Measurements from ENCODE around the gene NEBL. TPM values are rescaled to one million over a fixed set of nuclear protein-coding genes. Genes with fewer than 3 reads are reported as not detected.
"Not testable (repeated sequence)": the region's sequence is repeated elsewhere in the genome, so short reads cannot be mapped to it uniquely, and the experiment has no call there.

Gene NEBL
- 2.1 TPM for polyA plus RNA-seq (2012; ENCODE audit: insufficient read depth, insufficient read length)

GRCh38 chr10:20897146-20897825 lies at the start of gene NEBL:
Gene NEBL, minus strand, starts transcription at chr10:20897311. Its CDS starts 106 bp downstream, at chr10:20897205.
- H3K4me3 ChIP-seq (ENCODE audit: low read length), result no peak within 1 kb of the TSS
- no peak for DNase-seq (ENCODE audit: low read depth, low spot score)

- DNase-seq (ENCODE audit: low read depth, low spot score), result no peak
- no peak overlapping the region for H3K4me3 ChIP-seq (ENCODE audit: low read length)
These were observed 48.6 kb upstream of the NEBL start for GRCh38 chr10:20945546-20946332.

- no peak overlapping the region for H3K4me3 ChIP-seq (ENCODE audit: low read length)
- no peak for DNase-seq (ENCODE audit: low read depth, low spot score)
These were observed 47.8 kb upstream of the NEBL start for GRCh38 chr10:20944789-20945502.

GRCh38 chr10:20939414-20939813 lies 42.3 kb upstream of the NEBL start:
- not testable (repeated sequence) for DNase-seq (ENCODE audit: low read depth, low spot score); H3K4me3 ChIP-seq (ENCODE audit: low read length)

GRCh38 chr10:20936396-20936795 lies 39.3 kb upstream of the NEBL start:
- no peak overlapping the region for H3K4me3 ChIP-seq (ENCODE audit: low read length)
- DNase-seq (ENCODE audit: low read depth, low spot score), result no peak

- H3K4me3 ChIP-seq (ENCODE audit: low read length), result no peak overlapping the region
- DNase-seq (ENCODE audit: low read depth, low spot score), result no peak
These were observed 38.8 kb upstream of the NEBL start for GRCh38 chr10:20935931-20936330.

- no peak overlapping the region for H3K4me3 ChIP-seq (ENCODE audit: low read length)
- DNase-seq (ENCODE audit: low read depth, low spot score), result no peak
These were observed 38.2 kb upstream of the NEBL start for GRCh38 chr10:20935301-20935700.

- H3K4me3 ChIP-seq (ENCODE audit: low read length), result no peak overlapping the region
- no peak for DNase-seq (ENCODE audit: low read depth, low spot score)
These were observed 36.6 kb upstream of the NEBL start for GRCh38 chr10:20933705-20934104.

- no peak overlapping the region for H3K4me3 ChIP-seq (ENCODE audit: low read length)
- DNase-seq (ENCODE audit: low read depth, low spot score), result no peak
These were observed 35.6 kb upstream of the NEBL start for GRCh38 chr10:20932606-20933126.

GRCh38 chr10:20931156-20931795 lies 34.2 kb upstream of the NEBL start:
- H3K4me3 ChIP-seq (ENCODE audit: low read length), result no peak overlapping the region
- no peak for DNase-seq (ENCODE audit: low read depth, low spot score)

GRCh38 chr10:20927456-20927855 lies 30.3 kb upstream of the NEBL start:
- no peak overlapping the region for H3K4me3 ChIP-seq (ENCODE audit: low read length)
- DNase-seq (ENCODE audit: low read depth, low spot score), result no peak

- no peak overlapping the region for H3K4me3 ChIP-seq (ENCODE audit: low read length)
- no peak for DNase-seq (ENCODE audit: low read depth, low spot score)
These were observed 25.3 kb upstream of the NEBL start for GRCh38 chr10:20922451-20922850.

- no peak for DNase-seq (ENCODE audit: low read depth, low spot score)
- H3K4me3 ChIP-seq (ENCODE audit: low read length), result no peak overlapping the region
These were observed 24.9 kb upstream of the NEBL start for GRCh38 chr10:20922033-20922432.

GRCh38 chr10:20920061-20920460 lies 22.9 kb upstream of the NEBL start:
- DNase-seq (ENCODE audit: low read depth, low spot score), result no peak
- H3K4me3 ChIP-seq (ENCODE audit: low read length), result no peak overlapping the region

- DNase-seq (ENCODE audit: low read depth, low spot score), result no peak
- H3K4me3 ChIP-seq (ENCODE audit: low read length), result no peak overlapping the region
These were observed 22.4 kb upstream of the NEBL start for GRCh38 chr10:20919481-20919880.

- DNase-seq (ENCODE audit: low read depth, low spot score), result no peak
- H3K4me3 ChIP-seq (ENCODE audit: low read length), result no peak overlapping the region
These were observed 19.9 kb upstream of the NEBL start for GRCh38 chr10:20916976-20917375.

- DNase-seq (ENCODE audit: low read depth, low spot score), result no peak
- no peak overlapping the region for H3K4me3 ChIP-seq (ENCODE audit: low read length)
These were observed 15.9 kb upstream of the NEBL start for GRCh38 chr10:20912969-20913368.

- DNase-seq (ENCODE audit: low read depth, low spot score), result no peak
- H3K4me3 ChIP-seq (ENCODE audit: low read length), result no peak overlapping the region
These were observed 14.5 kb upstream of the NEBL start for GRCh38 chr10:20911626-20912025.

GRCh38 chr10:20909801-20910200 lies 12.7 kb upstream of the NEBL start:
- no peak overlapping the region for H3K4me3 ChIP-seq (ENCODE audit: low read length)
- no peak for DNase-seq (ENCODE audit: low read depth, low spot score)

Data from Jurkat, Clone E6-1 (cell line).